SU-DHL-6 (cell line): ENCODE measurements around the gene TCF7L1.
"Not testable (repeated sequence)": the region's sequence is repeated elsewhere in the genome, so short reads cannot be mapped to it uniquely, and the experiment has no call there.

Source experiments
- H2AFZ ChIP-seq: fragments of 200-600 bp; sonication (generic); 2 replicates; pipeline ENCODE4 v1.6.1; 2014; ENCODE audit warnings: low read depth, mild to moderate bottlenecking, moderate library complexity, mixed read lengths, antibody characterized with exemption, low read length; ENCODE audit not compliant: severe bottlenecking
- H3F3A ChIP-seq: fragments of 200-600 bp; shearing (Covaris generic); 2 replicates; pipeline ENCODE4 v1.6.0; 2016; ENCODE audit warnings: antibody characterized with exemption, mild to moderate bottlenecking; ENCODE audit not compliant: insufficient read depth
- H3K27ac ChIP-seq: fragments of 200-600 bp; sonication (generic); 2 replicates; pipeline ENCODE4 v1.5.1; 2016; ENCODE audit warnings: low read depth, mild to moderate bottlenecking, low read length, moderate library complexity, mixed read lengths
- H3K27me3 ChIP-seq: fragments of 200-600 bp; sonication (generic), shearing (Covaris generic); 2 replicates; pipeline ENCODE4 v1.6.0; 2014; ENCODE audit warnings: mild to moderate bottlenecking, low read length
- H3K36me3 ChIP-seq: fragments of 200-600 bp; sonication (generic); 2 replicates; pipeline ENCODE4 v1.6.1; 2014; ENCODE audit warnings: mild to moderate bottlenecking, low read length, mixed read lengths
- H3K4me2 ChIP-seq: fragments of 300-600, 200-600 bp; shearing (Covaris generic), sonication (generic); 2 replicates; pipeline ENCODE4 v1.6.0; 2014; ENCODE audit warnings: low read length, low read depth, mild to moderate bottlenecking; ENCODE audit not compliant: poor library complexity, severe bottlenecking
- H3K4me3 ChIP-seq: fragments of 200-600 bp; sonication (generic); 2 replicates; pipeline ENCODE4 v1.5.1; 2014; ENCODE audit warnings: antibody characterized with exemption, low read length, mild to moderate bottlenecking, mixed read lengths; ENCODE audit not compliant: insufficient read depth, poor library complexity, severe bottlenecking
- H3K79me2 ChIP-seq: fragments of 200-600 bp; sonication (generic); 2 replicates; pipeline ENCODE4 v1.6.1; 2014; ENCODE audit warnings: mild to moderate bottlenecking, low read length, moderate library complexity; ENCODE audit not compliant: insufficient read depth
- H3K9ac ChIP-seq: fragments of 200-600 bp; sonication (generic); 2 replicates; pipeline ENCODE4 v1.7.0; 2014; ENCODE audit warnings: mild to moderate bottlenecking, low read length
- H3K9me2 ChIP-seq: fragments of 200-600 bp; sonication (generic); replicated peaks from 2 replicates; pipeline ENCODE4 v1.6.1; 2014; ENCODE audit warnings: low read length; ENCODE audit not compliant: insufficient read depth
- H3K9me3 ChIP-seq: fragments of 200-600 bp; sonication (generic); 2 replicates; pipeline ENCODE4 v1.6.1; 2014; ENCODE audit warnings: low read length, mixed read lengths; ENCODE audit not compliant: insufficient read depth
- H4K20me1 ChIP-seq: fragments of 200-600 bp; sonication (generic); 2 replicates; pipeline ENCODE4 v1.6.1; 2014; ENCODE audit warnings: low read depth, mild to moderate bottlenecking, antibody characterized with exemption, low read length, moderate library complexity, mixed read lengths
- CTCF ChIP-seq: fragments of 200-600 bp; sonication (generic); IDR thresholded peaks from one replicate; pipeline ENCODE4 v1.5.1; 2017; ENCODE audit warnings: antibody characterized with exemption, mild to moderate bottlenecking, low read length, moderate library complexity; ENCODE audit not compliant: insufficient read depth, poor library complexity, severe bottlenecking
- EZH2phosphoT487 ChIP-seq: fragments of 200-600 bp; sonication (generic), shearing (Covaris generic); conservative IDR thresholded peaks from 2 replicates; pipeline ENCODE4 v1.6.1; 2018; ENCODE audit warnings: mild to moderate bottlenecking, antibody characterized with exemption, low read length, moderate library complexity, mixed read lengths

The TCF7L1 gene

GRCh38 chr2:85310330-85310729 is 177.1 kb downstream of the TCF7L1 start:
- Histone ChIP-seq H3K27ac (no peak overlapping the region), H3K4me3 (no peak overlapping the region), H3F3A (peaks cover 16% of the 10 kb centered on the region; the same call in 1 of the 2 replicates), H2AFZ (no peak overlapping the region), H3K4me2 (no peak overlapping the region), H4K20me1 (no peaks in the 10 kb centered on the region; the same call in 1 of the 2 replicates), H3K9me3 (no peaks in the 10 kb centered on the region), H3K79me2 (no peaks in the 10 kb centered on the region), H3K9me2 (no peaks in the 10 kb centered on the region), H3K9ac (no peak overlapping the region), H3K27me3 (no peaks in the 10 kb centered on the region), H3K36me3 (no peaks in the 10 kb centered on the region)
- TF ChIP-seq CTCF (no peak), EZH2phosphoT487 (no peak)

GRCh38 chr2:85312404-85312803 is 179.2 kb downstream of the TCF7L1 start:
- Histone ChIP-seq H3K27ac (no peak overlapping the region), H2AFZ (no peak overlapping the region), H3K9me2 (no peaks in the 10 kb centered on the region), H4K20me1 (no peaks in the 10 kb centered on the region; the same call in 1 of the 2 replicates), H3K4me3 (no peak overlapping the region), H3K36me3 (no peaks in the 10 kb centered on the region), H3K4me2 (no peak overlapping the region), H3F3A (peaks cover 16% of the 10 kb centered on the region; the same call in 1 of the 2 replicates), H3K9ac (no peak overlapping the region), H3K27me3 (no peaks in the 10 kb centered on the region), H3K79me2 (no peaks in the 10 kb centered on the region), H3K9me3 (no peaks in the 10 kb centered on the region)
- TF ChIP-seq CTCF = no peak
- no peak for TF ChIP-seq EZH2phosphoT487

GRCh38 chr2:85314884-85315242 is 181.7 kb downstream of the TCF7L1 start:
- Histone ChIP-seq H3K27me3 (no peaks in the 10 kb centered on the region), H3K9me2 (no peaks in the 10 kb centered on the region), H3K4me3 (no peak overlapping the region), H3K27ac (no peak overlapping the region), H3K9me3 (no peaks in the 10 kb centered on the region), H3K36me3 (peaks cover 5% of the 10 kb centered on the region; the same call in 1 of the 2 replicates), H3K79me2 (peaks cover 19% of the 10 kb centered on the region), H3K9ac (no peak overlapping the region), H3F3A (peaks cover 25% of the 10 kb centered on the region; the same call in 1 of the 2 replicates), H2AFZ (no peak overlapping the region), H3K4me2 (no peak overlapping the region), H4K20me1 (peaks cover 12% of the 10 kb centered on the region)
- TF ChIP-seq EZH2phosphoT487 (no peak), CTCF (no peak)

GRCh38 chr2:85315921-85316320 is 182.7 kb downstream of the TCF7L1 start:
- Histone ChIP-seq H4K20me1 (peaks cover 16% of the 10 kb centered on the region), H3K79me2 (peaks cover 30% of the 10 kb centered on the region), H3K36me3 (peaks cover 12% of the 10 kb centered on the region; the same call in 1 of the 2 replicates), H3F3A (peaks cover 19% of the 10 kb centered on the region; the same call in 1 of the 2 replicates)
- H3K27ac ChIP-seq, H3K9me3 ChIP-seq, H3K4me2 ChIP-seq, H2AFZ ChIP-seq, H3K9ac ChIP-seq, H3K27me3 ChIP-seq, H3K9me2 ChIP-seq, H3K4me3 ChIP-seq: not testable (repeated sequence)
